ENCODE data around the gene CNTN6.
"Not testable (repeated sequence)": the region's sequence is repeated elsewhere in the genome, so short reads cannot be mapped to it uniquely, and the experiment has no call there.

The CNTN6 gene

GRCh38 chr3:1288805-1289494, 196.1 kb downstream of the CNTN6 start:
- no peak for DNase-seq

GRCh38 chr3:1292571-1293071, 199.8 kb downstream of the CNTN6 start:
- DNase-seq, result no peak

GRCh38 chr3:1294586-1294985, 201.8 kb downstream of the CNTN6 start:
- DNase-seq, result no peak

GRCh38 chr3:1318296-1319005, 225.6 kb downstream of the CNTN6 start:
- no peak for DNase-seq

GRCh38 chr3:1326546-1326945, 233.7 kb downstream of the CNTN6 start:
- no peak for DNase-seq

- no peak for DNase-seq
Observed at GRCh38 chr3:1330107-1330506, 237.3 kb downstream of the CNTN6 start.

GRCh38 chr3:1346386-1346785, 253.6 kb downstream of the CNTN6 start:
- no peak for DNase-seq

GRCh38 chr3:1348547-1348946, 255.7 kb downstream of the CNTN6 start:
- DNase-seq, result no peak

- no peak for DNase-seq
Observed at GRCh38 chr3:1350885-1351284, 258.1 kb downstream of the CNTN6 start.

GRCh38 chr3:1355691-1356090, 262.9 kb downstream of the CNTN6 start:
- DNase-seq, result no peak

- DNase-seq, result no peak
Observed at GRCh38 chr3:1356101-1356500, 263.3 kb downstream of the CNTN6 start.

- no peak for DNase-seq
Observed at GRCh38 chr3:1365528-1365927, 272.7 kb downstream of the CNTN6 start.

GRCh38 chr3:1374471-1374870, 281.6 kb downstream of the CNTN6 start:
- DNase-seq, result no peak

GRCh38 chr3:1375145-1375544, 282.3 kb downstream of the CNTN6 start:
- no peak for DNase-seq

GRCh38 chr3:1380926-1381646, 288.3 kb downstream of the CNTN6 start:
- DNase-seq, result no peak

- no peak for DNase-seq
Observed at GRCh38 chr3:1381647-1382036, 288.8 kb downstream of the CNTN6 start.

GRCh38 chr3:1387396-1387905, 294.6 kb downstream of the CNTN6 start:
- DNase-seq, result not testable (repeated sequence)

GRCh38 chr3:1394188-1394587, 301.4 kb downstream of the CNTN6 start:
- no peak for DNase-seq

- DNase-seq, result no peak
Observed at GRCh38 chr3:1400571-1400970, 307.7 kb downstream of the CNTN6 start.

GRCh38 chr3:1404270-1404962, 311.6 kb downstream of the CNTN6 start:
- no peak for DNase-seq

- no peak for DNase-seq
Observed at GRCh38 chr3:1406250-1406649, 313.4 kb downstream of the CNTN6 start.

- no peak for DNase-seq
Observed at GRCh38 chr3:1421577-1421976, 328.8 kb downstream of the CNTN6 start.

- DNase-seq, result no peak
Observed at GRCh38 chr3:1423566-1424089, 330.8 kb downstream of the CNTN6 start.
